A172 (cell line): Measurements from ENCODE around the gene SRRM4. TPM values are rescaled to one million over a fixed set of nuclear protein-coding genes. Genes with fewer than 3 reads are reported as not detected.
A peak's percentile ranks its signal among the peaks of the same experiment; 100 is the strongest.

Experiments used
- DNase-seq: peaks from one replicate; pipeline ENCODE4 v3.0.0-alpha.2; 2015; ENCODE audit warnings: low spot score
- total RNA-seq: library from RNA; depleted of rRNA; stranded (reverse); fragments of >200 nt; shearing (Covaris generic); gene quantifications from 2 replicates; pipeline ENCODE4 v1.2.3, GENCODE V29; 2014

The SRRM4 gene
- total RNA-seq, 1 experiment from 2014 or later = not detected

DNA sequence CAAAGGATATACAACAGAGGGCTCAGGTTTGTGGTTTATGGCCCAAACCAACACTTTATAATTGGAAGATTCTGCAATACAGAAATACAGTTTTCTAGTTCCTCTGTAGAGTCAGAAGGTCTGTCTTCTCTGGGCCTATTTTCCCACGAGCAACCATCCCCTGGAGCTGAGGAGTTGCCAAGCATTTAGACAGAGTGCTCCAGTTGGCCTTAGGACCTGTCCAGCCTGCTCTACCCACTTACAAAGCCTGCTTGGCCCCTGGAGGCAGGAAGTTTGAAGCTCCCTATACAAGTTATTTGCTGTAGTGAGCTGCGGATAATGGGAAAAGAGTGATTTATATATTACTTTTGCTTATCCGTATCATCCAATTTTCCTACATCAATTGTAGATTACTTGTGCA is 136.6 kb downstream of the SRRM4 start:
- DNase-seq = no peak

DNA sequence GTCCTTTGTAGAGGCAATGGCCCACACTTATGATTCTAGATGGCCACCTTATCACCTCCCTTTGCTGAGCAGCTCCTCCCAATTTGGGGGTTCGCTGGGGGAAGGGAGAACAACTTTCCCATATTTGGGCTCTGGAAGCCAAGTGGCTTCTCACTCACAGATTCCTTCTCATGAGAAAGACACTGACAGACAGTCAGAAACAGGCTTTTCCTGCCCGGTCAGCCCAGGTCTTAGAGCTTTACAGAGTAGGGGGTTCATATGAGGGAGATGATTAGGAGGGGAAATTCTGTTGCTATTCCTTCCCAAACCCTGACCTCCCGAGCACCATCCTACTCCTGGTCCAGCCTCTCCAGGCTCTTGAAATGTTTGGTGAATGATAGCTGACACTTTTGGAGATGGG is 137.3 kb downstream of the SRRM4 start:
- no peak for DNase-seq

DNA sequence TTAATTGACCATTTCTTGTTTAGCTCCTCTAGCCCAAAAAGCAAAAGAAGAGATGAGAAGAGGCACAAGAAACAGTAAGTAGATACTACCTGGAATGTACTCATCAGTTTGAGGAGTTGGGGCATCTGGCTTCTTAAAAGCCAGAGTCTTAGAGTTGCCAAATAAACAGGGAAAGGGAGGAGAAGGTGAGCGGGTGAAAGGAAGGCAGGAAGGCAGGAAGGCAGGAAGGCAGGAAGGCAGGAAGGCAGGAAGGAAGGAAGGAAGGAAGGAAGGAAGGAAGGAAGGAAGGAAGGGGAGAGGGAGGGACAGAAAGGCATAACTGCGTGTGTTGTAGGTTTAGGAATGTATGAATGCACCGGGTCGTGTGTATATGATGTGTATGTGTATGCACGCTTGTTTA is 140.7 kb downstream of the SRRM4 start:
- DNase-seq = no peak

DNA sequence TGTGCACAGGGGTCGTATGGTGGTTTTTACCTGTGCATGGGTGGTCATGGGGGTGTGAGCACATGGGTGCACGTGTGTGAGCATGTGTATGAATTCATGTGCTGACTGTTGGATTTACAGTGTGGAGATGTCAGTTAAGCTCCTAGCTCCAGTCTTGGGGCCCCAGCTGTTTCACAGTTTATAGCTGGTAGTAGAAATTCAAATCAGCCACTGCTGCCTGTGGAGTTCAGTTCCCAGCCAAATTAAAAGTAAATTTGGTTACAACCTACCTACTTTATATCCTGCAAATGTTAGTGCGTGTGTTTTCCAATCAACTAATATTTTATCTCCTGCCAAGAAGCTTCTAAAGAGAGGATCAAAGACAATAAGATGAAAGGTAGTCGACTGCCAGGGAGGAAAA is 141.4 kb downstream of the SRRM4 start:
- DNase-seq = no peak

DNA sequence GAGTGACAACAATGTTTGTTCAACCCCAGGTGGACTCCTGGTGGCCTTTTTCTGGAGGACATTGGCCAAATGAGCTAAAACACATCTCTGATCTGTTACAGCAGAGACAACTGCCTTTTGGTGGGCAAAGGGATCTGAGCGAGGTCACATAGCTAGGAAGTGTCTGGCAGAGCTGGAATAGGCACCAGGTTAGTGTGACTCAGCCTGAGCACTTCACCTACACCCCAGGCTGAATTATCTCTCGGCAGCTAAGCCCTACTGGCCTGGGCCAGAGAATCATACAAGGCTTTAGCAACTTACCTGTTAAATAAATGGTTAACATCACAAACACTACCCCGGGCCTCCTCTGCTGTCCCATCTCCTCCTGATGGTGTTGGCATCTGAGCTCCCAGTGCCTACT is 147.2 kb downstream of the SRRM4 start:
- no peak for DNase-seq

DNA sequence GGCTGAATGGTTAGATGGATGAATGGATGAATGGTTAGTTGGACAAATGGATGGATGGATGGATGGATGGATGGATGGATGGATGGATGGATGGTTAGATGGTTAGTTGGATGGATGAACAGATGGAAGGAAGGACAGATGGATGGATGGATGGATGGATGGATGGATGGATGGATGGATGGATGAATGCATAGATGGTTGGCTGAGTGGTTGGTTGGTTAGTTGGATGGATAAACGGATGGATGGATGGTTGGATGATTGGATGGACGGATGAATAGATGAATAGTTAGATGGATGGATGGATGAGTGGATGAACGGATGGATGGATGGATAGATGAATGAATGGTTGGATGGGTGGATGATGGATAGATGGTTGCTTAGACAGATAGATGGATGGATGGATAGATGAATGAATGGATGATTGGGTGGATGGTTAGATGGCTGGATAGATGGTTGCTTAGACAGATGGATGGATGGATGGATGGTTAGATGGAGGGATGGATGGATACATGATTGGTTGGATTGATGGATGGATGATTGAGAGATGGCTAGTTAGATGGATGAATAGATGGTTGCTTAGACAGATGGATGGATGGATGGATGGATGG is 148.6 kb downstream of the SRRM4 start:
- no peak for DNase-seq

DNA sequence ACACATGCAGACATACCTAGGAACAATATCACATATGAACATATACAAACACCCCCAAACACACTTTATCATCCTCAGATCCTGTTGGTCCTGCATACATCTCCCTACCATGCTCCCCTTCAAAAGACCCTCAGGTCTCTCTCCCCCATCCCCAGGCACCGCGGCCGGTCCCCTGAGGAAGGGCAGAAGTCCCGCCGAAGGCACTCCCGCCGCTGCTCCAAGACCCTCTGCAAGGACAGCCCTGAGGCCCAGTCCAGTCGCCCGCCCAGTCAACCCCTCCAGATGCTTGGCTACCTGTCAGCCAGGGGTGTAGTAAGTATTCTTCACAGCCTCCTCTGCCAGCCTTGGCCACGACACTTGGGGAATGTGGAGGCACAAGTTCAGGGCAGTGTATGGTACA is 149.2 kb downstream of the SRRM4 start:
- DNase-seq = no peak

DNA sequence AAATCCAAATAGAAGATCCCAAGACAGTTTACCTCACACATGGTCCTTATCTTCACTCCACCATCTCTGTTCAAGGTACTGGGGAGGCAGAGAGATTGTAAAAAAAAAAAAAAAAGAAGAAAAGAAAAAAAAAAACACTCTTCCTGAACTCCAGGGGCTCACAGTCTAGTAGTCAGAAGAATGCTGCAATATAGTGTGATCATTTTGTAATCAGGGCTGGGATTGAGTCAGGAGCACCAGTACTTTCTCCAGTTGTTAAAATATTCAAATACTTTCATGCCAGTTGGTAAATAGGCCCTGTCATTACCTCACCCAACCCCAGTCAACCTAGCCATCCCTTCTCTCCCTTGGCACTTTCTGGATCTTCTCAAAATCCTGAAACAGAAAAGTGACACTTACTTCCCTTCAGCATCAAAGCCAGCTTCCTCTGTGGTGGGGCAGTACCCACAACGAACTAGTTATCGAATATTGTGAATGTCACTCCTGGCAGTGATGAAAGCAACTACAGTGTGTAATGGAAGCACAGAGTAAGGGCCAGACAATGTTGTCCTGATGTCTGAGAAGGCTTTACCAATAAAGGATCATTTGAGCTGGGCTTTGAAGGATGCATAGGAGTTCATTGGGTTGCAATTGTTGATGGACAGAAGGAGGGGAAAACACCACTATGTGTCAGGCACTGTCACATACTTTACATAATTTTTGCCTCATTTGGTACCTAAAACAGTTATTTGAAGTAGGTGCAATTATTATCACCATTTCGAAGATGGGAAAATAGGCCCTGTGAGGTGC is 153.1 kb downstream of the SRRM4 start:
- no peak for DNase-seq

DNA sequence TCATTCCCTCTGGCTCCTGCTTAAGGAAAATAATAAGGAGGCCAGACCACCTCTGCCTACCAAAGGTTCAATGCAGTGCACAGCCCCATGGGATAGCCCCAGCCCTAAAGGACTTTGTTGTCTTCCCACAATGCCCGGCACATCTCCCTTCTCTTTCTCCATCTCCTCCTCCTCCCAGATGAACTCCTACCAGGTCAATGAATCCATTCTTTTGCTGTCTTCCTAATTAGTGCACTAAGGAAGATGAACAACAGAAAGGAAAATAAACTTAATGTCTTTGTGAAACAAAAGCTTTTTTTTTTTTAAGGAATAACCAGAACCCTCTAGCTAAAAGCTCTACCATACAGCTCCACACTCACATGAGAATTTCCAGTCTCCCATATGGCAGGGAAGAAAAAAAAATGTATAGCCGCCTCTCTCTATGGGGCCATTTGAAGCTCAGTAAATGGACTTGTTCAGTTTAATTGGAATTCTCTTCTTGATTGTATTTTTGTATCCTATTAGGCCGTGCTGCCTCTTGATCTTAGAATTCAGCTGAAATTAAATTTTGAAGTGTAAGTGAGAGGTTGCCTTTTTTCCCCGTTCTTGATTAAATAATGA is 155.6 kb downstream of the SRRM4 start:
- DNase-seq = no peak

DNA sequence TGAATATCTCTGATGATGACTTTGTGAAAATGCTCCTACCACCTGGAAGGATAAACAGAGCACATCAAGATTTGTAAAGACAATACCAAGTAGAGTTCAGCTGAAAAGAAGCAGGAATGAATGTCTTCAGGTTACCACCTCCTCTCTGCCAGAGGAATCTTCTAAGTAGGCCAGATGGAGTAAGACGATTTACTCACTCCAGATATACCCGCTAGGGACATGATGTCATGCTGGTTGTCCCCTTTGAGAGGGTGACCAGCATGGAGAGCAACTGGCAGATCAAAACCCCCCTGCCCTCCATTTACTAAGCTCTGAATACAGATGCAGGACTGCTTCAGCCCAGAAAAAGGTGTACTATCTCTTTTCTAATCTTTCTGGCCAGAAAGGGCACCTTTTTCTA is 158.1 kb downstream of the SRRM4 start:
- no peak for DNase-seq

DNA sequence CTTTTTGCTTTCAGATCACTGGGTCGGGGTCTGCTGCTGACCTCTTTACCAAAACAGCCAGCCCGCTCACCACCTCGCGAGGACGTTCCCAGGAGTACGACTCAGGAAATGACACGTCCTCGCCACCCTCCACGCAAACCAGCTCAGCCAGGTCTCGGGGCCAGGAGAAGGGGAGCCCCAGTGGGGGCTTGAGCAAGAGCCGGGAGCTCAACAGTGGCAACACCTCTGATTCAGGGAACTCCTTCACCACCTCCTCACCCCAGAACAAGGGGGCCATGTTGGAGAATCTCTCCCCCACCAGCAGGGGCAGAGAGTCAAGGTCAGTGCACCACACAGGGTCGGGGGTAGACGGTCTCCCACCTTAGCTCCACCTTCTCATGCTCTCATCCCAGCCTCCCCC is 164.0 kb downstream of the SRRM4 start:
- no peak for DNase-seq

DNA sequence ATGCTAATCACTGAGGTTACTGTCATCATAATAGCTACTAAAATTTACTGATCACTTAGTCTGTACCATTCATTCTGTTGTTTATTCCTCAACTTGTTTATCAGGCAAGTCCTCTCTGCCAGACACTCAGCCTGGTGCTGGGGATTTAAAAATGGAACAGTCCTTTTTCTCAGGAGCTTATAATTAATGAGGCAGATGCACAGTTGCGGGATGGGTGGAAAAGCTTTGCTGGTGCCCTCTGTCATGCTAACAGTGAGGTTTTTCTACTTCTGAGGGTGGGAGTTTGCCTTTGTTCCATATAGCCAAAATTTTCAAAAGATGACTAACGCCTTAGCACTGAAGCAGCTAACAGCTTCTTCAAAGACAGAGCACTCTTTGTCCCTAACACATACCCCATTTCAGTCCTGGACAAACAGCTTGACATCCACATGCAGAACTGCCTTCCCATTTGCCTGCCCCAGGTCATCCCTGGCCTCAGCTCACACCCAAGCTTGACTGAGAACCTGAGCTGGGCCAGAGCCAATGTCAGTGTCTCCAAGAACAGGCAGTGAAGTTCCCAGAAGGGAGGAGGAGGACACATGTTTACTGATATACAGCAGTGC is 166.6 kb downstream of the SRRM4 start:
- no peak for DNase-seq

DNA sequence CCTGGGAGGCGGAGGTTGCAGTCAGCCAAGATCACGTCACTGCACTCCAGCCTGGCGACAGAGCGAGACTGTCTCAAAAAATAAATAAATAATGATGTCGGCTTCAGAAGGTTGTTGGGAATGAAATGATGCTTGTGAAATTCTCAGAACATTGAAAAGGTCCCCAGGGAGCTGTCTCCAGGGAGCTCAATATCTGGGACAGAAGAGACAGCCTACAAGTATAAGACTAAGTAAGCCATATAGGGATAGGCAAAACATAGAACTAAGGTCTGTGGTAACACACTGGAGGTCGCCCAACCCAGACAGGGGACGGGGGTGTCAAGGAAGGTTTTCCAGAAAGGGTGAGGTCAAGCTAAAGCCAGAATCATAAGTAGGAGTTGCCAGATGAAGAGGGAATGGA is 167.9 kb downstream of the SRRM4 start:
- no peak for DNase-seq

DNA sequence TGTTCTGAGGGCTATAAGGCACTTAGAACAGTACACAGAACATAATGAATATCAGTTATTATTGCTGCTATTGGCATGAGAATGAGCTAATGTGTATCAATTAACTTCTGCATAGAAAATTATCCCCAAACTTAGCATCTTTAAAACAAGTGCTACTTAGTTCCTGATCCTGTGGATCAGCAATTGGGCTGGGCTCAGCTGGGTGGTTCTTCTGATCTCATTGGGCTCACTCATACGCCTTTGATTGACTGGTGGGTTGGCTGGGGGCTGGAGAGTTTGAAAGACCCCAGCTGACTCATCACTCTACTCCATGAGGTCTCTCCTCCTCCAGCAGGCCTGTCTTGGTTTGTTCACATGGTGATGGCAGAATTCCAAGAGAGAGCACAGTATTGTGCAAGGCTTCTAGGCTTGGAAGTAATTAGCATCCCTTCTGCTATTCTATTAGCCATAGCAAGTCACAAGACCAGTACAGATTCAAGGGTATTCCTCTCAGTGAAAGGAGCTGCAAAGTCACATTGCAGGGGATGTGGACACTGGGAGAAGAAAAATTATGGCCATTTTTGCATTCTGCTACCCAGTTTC is 170.2 kb downstream of the SRRM4 start:
- DNase-seq = no peak

DNA sequence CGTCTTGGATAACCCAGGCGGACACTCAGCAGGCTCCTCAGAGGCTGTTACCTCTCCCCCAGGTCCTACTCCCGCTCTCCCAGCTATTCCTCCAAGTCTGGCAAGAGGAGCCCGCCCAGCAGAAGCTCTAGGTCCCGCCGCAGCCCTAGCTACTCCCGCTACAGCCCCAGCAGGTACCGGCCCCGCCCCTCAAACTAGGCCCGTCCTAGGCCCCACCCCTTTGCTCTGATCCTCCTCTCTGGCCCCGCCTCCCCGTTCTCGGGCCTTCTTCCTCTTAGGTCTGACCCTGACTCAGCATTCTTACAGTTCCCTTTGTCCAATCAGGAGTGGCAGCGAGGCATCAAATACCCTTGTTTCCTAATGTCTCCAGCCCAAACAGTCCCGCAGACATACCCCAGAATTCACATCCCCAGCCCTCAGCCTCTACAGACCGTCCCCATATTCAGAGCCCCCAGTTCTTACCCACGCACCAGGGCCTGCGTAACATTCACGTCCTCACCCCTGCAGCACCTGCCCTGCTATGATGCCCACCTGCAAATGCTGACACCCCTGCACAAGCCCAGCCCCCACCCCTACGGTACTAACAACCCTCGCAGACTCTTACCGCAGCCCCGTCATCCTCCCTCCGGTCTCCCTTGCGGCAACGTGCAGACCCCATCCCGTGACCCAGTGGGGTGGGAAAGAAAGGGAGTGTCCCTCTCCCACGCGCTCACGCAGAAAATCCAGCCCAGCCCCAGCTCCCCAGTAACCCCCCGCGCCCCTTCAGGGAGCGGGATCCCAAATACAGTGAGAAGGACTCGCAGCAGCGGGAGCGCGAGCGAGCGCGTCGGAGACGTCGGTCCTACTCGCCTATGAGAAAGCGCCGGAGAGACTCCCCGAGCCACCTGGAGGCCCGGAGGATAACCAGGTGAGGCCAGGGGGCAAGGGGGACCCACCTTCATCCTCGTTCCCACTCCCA is 172.4 kb downstream of the SRRM4 start:
- DNase-seq = peak; percentile 5

DNA sequence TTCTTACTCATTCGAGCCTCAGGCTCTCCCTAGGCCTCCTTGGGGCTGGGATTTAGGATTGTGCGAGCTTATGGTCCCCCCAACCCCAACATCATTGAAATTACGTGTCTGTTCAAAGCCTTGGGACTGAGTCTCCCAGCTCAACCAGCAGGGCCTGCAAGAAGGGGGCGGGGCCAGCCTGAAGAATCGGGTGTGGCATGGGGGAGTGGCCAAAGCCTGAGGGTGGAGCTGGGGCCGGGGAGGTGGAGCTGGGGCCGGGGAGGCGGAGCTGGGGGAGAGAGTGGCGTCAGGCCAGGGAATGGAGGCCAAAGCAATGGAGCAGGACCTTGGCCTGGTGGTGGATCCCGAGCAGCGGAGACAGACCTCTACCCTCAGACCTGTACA is 173.1 kb downstream of the SRRM4 start:
- no peak for DNase-seq

DNA sequence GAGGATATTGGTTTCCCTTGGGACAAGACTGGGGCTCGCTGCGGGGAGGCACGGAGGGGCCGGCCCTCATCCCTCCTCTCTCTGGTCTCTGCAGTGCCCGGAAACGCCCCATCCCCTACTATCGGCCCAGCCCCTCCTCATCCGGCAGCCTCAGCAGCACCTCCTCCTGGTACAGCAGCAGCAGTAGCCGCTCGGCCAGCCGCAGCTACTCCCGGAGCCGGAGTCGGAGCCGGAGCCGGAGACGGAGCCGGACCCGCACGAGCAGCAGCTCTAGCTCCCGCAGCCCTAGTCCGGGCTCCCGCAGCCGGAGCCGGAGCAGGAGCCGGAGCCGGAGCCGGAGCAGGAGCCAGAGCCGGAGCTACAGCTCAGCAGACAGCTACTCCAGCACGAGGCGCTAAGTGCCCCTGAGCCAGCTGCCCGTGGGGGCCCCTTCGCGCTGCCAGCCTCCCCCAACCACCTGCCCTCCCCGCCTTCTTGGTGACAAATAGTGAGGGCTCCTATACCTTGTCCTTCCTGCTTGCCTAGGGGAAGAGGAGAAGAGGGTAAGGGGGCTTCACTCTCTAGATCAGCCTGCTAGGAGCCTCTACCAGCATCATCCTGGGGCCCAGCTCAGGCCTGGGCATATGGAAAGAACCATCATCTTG is 175.2 kb downstream of the SRRM4 start:
- DNase-seq = no peak

DNA sequence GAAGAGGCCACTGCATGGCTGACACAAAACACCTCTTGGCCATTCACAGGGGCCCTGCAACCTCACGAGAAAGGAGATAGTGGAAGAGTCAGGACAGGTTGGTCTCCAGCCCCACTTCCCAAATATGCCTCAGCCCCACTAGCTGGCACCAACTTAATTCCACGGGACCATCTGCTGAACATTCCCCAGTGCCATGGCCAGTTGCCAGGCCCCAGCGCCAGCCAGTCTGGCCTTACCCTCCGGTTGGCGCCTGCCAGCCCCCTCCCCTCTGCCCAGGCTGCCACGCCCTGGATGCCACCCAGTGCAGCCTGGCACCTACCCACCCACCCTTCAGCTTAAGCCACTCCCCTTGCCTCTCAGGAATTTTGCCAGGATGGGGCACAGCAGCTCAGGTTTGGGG is 176.2 kb downstream of the SRRM4 start:
- no peak for DNase-seq

DNA sequence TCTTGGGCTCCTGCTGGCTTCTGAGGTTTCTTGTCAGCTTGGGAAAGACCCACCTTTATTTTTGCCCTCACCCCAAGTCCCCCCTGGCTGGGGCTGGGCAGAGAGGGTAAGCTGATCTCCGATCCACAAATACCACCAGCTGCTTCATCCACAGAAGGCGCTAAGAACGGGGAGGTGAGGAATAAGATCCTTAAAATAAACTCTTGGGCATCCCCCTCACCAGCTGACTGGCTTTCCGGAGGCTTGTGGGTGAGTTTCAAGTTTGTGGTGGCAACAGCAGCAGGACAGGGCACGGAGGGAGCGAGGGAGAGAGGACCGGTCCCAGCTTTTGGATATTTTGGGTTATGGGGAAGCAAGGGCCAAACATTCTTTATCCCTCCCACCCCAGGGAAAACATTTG is 176.6 kb downstream of the SRRM4 start:
- no peak for DNase-seq

DNA sequence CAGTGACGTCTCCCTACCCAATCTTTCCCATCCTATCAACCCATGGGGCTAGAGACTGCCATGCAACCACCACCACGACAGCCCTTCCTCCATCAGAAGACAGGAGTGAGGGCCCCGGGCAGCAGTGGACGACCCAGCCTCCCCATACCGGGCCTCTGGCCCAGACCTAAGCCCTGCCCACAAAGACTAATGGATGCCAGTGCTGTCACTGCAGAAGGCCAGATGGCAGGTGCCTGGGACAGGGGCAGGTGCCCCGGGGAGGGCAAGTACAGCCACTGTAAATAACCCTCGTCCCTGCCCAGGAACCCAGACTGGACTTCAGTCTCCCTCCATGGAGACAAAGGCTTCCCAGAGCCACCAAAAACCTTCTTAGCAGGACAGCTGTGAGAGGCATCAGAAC is 177.1 kb downstream of the SRRM4 start:
- DNase-seq = no peak

DNA sequence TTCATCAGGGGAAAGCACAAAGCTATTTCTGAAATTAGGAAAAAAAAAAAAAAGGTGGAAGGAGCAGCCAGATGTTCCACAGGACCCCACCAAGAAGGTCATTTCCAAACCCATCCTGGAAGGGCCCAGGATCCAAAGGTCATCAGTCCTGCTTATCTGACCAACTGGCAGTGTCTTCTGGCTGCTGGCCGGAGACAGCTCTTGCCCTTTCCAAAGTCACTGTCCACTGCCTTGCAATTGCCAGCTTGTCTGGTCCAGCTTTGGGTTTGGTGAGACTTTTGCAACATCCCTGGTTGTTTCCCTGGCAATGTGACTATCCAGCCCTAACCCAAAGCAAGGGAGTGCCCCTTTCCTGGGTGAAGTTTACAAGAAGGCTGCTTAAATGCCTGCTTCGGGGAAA is 178.5 kb downstream of the SRRM4 start:
- no peak for DNase-seq
